Thoracic aorta (tissue), 2 donors: ENCODE results near the gene CCDC18. TPM values are rescaled to one million over a fixed set of nuclear protein-coding genes. Genes with fewer than 3 reads are reported as not detected.

Source experiments
- ATAC-seq: fragments of 150-250 bp; one replicate; pipeline ENCODE4 v1.8.0; 2017; ENCODE audit warnings: low read depth; ENCODE audit not compliant: insufficient number of reproducible peaks, low FRiP score
- DNase-seq: peaks from one replicate; pipeline ENCODE4 v3.0.0-alpha.2; 2020; ENCODE audit warnings: low spot score
- H3K27ac ChIP-seq, 2 donors: fragments of 200-600 bp; sonication (generic); 1 replicate in 1 of 2; 2 replicates in 1 of 2; pipeline ENCODE4 v1.5.1; 2016; ENCODE audit warnings: mild to moderate bottlenecking in 2 of 2, moderate library complexity in 2 of 2
- H3K27me3 ChIP-seq: fragments of 200-600 bp; sonication (generic); replicated peaks from 2 replicates; pipeline ENCODE4 v1.6.0; 2016; ENCODE audit warnings: mild to moderate bottlenecking; ENCODE audit not compliant: insufficient read depth
- H3K36me3 ChIP-seq: fragments of 200-600 bp; sonication (generic); one replicate; pipeline ENCODE4 v1.5.1; 2016
- H3K4me1 ChIP-seq, 2 donors: fragments of 200-600 bp; sonication (generic); 1 replicate in 1 of 2; 2 replicates in 1 of 2; pipeline versions ENCODE4 v1.5.1 to v1.6.0; 2016; ENCODE audit warnings: low read depth in 2 of 2, mild to moderate bottlenecking in 1 of 2; ENCODE audit not compliant: control insufficient read depth in 1 of 2
- H3K4me3 ChIP-seq: fragments of 200-600 bp; sonication (generic); 2 replicates; pipeline ENCODE4 v1.5.1; 2016; ENCODE audit warnings: mild to moderate bottlenecking
- H3K9me3 ChIP-seq: fragments of 200-600 bp; sonication (generic); 2 replicates; pipeline ENCODE4 v1.5.1; 2016
- total RNA-seq, 2 donors: library from RNA; depleted of rRNA; stranded (reverse); fragments of >200 nt; gene quantifications; one replicate each; pipeline versions ENCODE4 v1.1.0 to v1.2.3, GENCODE V29; 2016
- TF ChIP-seq, protein P1 (sequence below): fragments of 200-600 bp; sonication (generic); IDR thresholded peaks from one replicate; pipeline ENCODE4 v1.5.1; 2019; ENCODE audit warnings: antibody characterized with exemption

CCDC18 gene
- total RNA-seq, 2 donors from 2014 or later, result 1.9 to 4.0 TPM

DNA sequence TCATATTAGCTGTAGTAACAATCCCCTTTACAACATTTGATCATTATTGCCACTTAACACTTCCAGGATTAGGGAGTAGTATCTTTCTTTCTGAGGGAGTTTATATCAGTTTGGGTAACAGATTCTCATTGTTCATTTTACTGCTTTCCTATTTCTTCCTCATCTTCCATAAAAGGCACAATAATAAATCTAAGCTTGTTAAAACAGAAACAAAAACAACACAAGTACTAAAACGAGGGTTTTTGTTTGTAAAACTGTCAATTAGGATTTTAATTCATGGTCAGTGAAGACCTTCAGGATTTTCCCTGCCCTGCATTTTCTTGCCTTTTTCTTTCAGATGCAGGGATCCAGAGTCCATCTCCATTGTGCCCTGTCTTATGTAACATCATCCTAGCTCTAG, 29.8 kb upstream of the CCDC18 start:
- Histone ChIP-seq H3K27me3 (no peaks in the 10 kb centered on the region), H3K36me3 (peaks cover 10% of the 10 kb centered on the region), H3K27ac (no peak overlapping the region), H3K9me3 (no peaks in the 10 kb centered on the region), H3K4me1 (peaks cover 8 to 10% of the 10 kb centered on the region in 2 donors), H3K4me3 (no peak overlapping the region)
- TF ChIP-seq, protein P1, sequence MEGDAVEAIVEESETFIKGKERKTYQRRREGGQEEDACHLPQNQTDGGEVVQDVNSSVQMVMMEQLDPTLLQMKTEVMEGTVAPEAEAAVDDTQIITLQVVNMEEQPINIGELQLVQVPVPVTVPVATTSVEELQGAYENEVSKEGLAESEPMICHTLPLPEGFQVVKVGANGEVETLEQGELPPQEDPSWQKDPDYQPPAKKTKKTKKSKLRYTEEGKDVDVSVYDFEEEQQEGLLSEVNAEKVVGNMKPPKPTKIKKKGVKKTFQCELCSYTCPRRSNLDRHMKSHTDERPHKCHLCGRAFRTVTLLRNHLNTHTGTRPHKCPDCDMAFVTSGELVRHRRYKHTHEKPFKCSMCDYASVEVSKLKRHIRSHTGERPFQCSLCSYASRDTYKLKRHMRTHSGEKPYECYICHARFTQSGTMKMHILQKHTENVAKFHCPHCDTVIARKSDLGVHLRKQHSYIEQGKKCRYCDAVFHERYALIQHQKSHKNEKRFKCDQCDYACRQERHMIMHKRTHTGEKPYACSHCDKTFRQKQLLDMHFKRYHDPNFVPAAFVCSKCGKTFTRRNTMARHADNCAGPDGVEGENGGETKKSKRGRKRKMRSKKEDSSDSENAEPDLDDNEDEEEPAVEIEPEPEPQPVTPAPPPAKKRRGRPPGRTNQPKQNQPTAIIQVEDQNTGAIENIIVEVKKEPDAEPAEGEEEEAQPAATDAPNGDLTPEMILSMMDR, result no peak
- DNase-seq, result no peak
- ATAC-seq, result no peak

DNA sequence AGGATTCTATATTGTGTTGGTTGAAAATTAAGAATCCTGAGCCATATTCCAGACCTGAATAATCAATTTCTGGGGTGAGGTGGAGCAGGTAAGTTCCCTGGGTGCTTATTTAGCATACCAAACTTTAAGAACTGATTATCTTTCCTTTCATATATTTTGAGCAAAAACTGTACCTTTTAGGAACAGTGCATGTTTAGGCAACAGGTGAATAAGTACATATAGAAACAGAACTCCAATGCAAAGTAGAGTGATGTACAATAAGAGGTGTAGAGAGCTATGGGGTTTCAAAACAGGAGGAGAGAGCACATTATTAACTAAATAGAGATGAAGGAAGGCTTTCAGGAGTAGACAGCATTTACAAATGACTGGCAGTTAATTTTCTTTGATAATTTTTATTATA, 29.1 kb upstream of the CCDC18 start:
- no peaks in the 10 kb centered on the region for H3K27me3 ChIP-seq
- no peak for ATAC-seq
- no peaks in the 10 kb centered on the region for H3K9me3 ChIP-seq
- no peak overlapping the region for H3K27ac ChIP-seq
- peaks cover 10% of the 10 kb centered on the region for H3K36me3 ChIP-seq
- TF ChIP-seq, protein P1, result no peak
- H3K4me1 ChIP-seq, result peaks cover 8 to 10% of the 10 kb centered on the region in 2 donors
- no peak overlapping the region for H3K4me3 ChIP-seq
- no peak for DNase-seq

DNA sequence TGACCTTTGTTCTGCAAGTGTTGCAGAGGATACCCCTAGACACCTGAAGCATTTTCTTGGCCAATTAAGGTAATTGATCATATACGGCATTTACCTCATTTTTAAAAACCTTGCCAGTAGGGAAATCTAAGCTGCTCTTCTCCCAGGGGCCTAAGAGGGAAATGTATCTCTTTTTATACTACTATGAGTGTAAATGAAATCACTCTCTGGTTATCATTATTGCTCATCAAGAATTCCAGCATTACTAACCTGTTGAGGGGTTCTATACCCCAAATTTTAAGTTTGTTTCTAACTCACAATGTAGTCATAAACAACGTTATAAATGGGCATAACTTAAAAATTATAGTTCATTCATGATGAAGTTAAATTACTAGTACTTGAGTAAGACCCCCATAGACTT, 27.7 kb upstream of the CCDC18 start:
- no peaks in the 10 kb centered on the region for H3K27me3 ChIP-seq
- TF ChIP-seq, protein P1, result no peak
- H3K4me1 ChIP-seq, result peaks cover 6 to 7% of the 10 kb centered on the region in 2 donors
- H3K9me3 ChIP-seq, result no peaks in the 10 kb centered on the region
- peaks cover 16% of the 10 kb centered on the region for H3K36me3 ChIP-seq
- no peak overlapping the region for H3K27ac ChIP-seq
- ATAC-seq (no peak), DNase-seq (no peak)
- no peak overlapping the region for H3K4me3 ChIP-seq

DNA sequence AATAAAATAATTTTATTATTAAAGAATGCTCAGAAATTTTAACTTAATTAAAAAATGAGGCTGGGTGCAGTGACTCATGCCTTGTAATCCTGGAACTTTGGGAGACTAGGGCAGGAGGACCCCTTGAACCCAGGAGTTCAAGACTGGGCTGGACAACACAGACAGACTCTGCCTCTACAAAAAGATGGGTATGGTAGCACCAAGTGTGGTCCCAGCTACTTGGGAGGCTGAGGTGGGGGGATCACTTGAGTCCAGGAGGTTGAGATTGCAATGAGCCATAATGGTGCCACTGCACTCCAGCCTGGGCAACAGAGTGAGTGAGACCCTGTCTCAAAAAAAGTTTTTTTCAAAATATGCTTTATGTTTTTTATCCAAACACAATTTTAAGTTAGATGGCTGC, 25.6 kb upstream of the CCDC18 start:
- ATAC-seq (no peak), DNase-seq (no peak)
- H3K4me3 ChIP-seq, result no peak overlapping the region
- no peaks in the 10 kb centered on the region for H3K9me3 ChIP-seq
- H3K4me1 ChIP-seq, result no peaks in the 10 kb centered on the region
- no peaks in the 10 kb centered on the region for H3K27me3 ChIP-seq
- no peak overlapping the region for H3K27ac ChIP-seq
- peaks cover 19% of the 10 kb centered on the region for H3K36me3 ChIP-seq
- TF ChIP-seq, protein P1, result no peak

DNA sequence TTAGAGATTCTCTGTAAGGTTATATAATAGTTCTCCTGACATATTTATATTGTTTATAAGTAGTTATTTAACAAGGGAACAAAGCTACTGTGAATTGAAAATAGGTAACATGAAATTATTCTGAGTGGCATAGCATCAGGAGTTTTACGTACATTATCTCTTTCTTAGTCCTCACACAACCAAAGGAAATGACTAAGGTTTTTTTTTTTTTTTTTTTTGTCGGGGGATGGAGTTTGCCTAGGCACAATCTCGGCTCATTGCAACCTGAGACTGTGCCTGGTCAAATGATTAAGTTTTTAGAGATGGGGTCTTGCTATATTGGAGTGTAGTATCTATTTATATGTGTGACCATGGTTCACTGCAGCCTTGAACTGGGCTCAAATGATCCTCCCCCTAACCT, 25.2 kb upstream of the CCDC18 start:
- Histone ChIP-seq H3K4me1 (peaks cover 0 to 2% of the 10 kb centered on the region in 2 donors), H3K36me3 (peaks cover 19% of the 10 kb centered on the region), H3K9me3 (no peaks in the 10 kb centered on the region), H3K4me3 (no peak overlapping the region), H3K27me3 (no peaks in the 10 kb centered on the region), H3K27ac (no peak overlapping the region)
- DNase-seq, result no peak
- TF ChIP-seq, protein P1, result no peak
- no peak for ATAC-seq
